Pons (tissue), 1 donor: ENCODE measurements around the gene PRF1.

Experiments
- DNase-seq: peaks from one replicate; pipeline ENCODE4 v3.0.0-alpha.2; 2016; ENCODE audit warnings: low spot score

Gene PRF1

GRCh38 chr10:70576803-70577517, 25.6 kb downstream of the PRF1 start:
- DNase-seq: no peak

- peak; percentile 54 for DNase-seq
Measured at GRCh38 chr10:70575874-70576802, 26.4 kb downstream of the PRF1 start.

GRCh38 chr10:70575486-70575873, 27.1 kb downstream of the PRF1 start:
- no peak for DNase-seq

GRCh38 chr10:70573599-70574506, 28.7 kb downstream of the PRF1 start:
- no peak for DNase-seq

- no peak for DNase-seq
Measured at GRCh38 chr10:70571636-70572439, 30.7 kb downstream of the PRF1 start.

- DNase-seq: no peak
Measured at GRCh38 chr10:70571236-70571635, 31.3 kb downstream of the PRF1 start.

- no peak for DNase-seq
Measured at GRCh38 chr10:70568781-70569495, 33.6 kb downstream of the PRF1 start.

GRCh38 chr10:70568113-70568512, 34.4 kb downstream of the PRF1 start:
- DNase-seq: no peak

GRCh38 chr10:70567603-70568002, 34.9 kb downstream of the PRF1 start:
- DNase-seq: no peak

GRCh38 chr10:70566515-70567290, 35.8 kb downstream of the PRF1 start:
- no peak for DNase-seq

- DNase-seq: no peak
Measured at GRCh38 chr10:70565556-70566514, 36.7 kb downstream of the PRF1 start.

- no peak for DNase-seq
Measured at GRCh38 chr10:70564901-70565351, 37.6 kb downstream of the PRF1 start.

GRCh38 chr10:70564113-70564725, 38.3 kb downstream of the PRF1 start:
- DNase-seq: no peak

GRCh38 chr10:70563230-70563629, 39.3 kb downstream of the PRF1 start:
- no peak for DNase-seq

GRCh38 chr10:70562036-70562755, 40.3 kb downstream of the PRF1 start:
- no peak for DNase-seq

- no peak for DNase-seq
Measured at GRCh38 chr10:70561558-70561957, 41.0 kb downstream of the PRF1 start.

GRCh38 chr10:70561070-70561469, 41.5 kb downstream of the PRF1 start:
- DNase-seq: no peak
